H1 (cell line): ENCODE results near the gene SURF1. TPM values are rescaled to one million over a fixed set of nuclear protein-coding genes. Genes with fewer than 3 reads are reported as not detected.

ENCODE experiments used
- CTCF ChIA-PET: fragments of 300-600 bp; sonication (Branson Sonifier 250); formaldehyde crosslinking; loops from one replicate; lab custom pipeline; 2021; ENCODE audit not compliant: partially characterized antibody; lab: Charles Lee
- POLR2A ChIA-PET: fragments of 300-600 bp; sonication (Branson Sonifier 250); formaldehyde crosslinking; loops from one replicate; lab custom pipeline; 2021; ENCODE audit warnings: inconsistent platforms; ENCODE audit not compliant: partially characterized antibody; lab: Charles Lee
- DNase-seq, 2 experiments: peaks; one replicate each; pipeline versions ENCODE4 v3.0.0 to v3.0.0-alpha.2; 2010 to 2022; ENCODE audit warnings: low spot score in 2 of 2, low read depth in 1 of 2, mixed read lengths in 1 of 2
- FAIRE-seq: peaks from 2 replicates; lab custom pipeline; 2011; peaks lifted over from hg19 to GRCh38; lab: Jason Lieb, UNC
- H2AFZ ChIP-seq: 2 replicates; pipeline ENCODE4 v1.8.1; 2012; ENCODE audit warnings: low read length, inconsistent platforms
- H2AK5ac ChIP-seq: 2 replicates; pipeline ENCODE4 v1.6.1; 2013; ENCODE audit warnings: low read depth, low read length
- H2BK120ac ChIP-seq: replicated peaks from 2 replicates; pipeline ENCODE3; 2013; ENCODE audit warnings: low read depth, low read length, inconsistent platforms
- H2BK12ac ChIP-seq: 2 replicates; pipeline ENCODE4 v1.6.1; 2013; ENCODE audit warnings: low read depth, low read length
- H2BK15ac ChIP-seq: 2 replicates; pipeline ENCODE4 v1.6.1; 2013; ENCODE audit warnings: low read length
- H2BK20ac ChIP-seq: 2 replicates; pipeline ENCODE4 v1.6.1; 2013; ENCODE audit warnings: low read length
- H2BK5ac ChIP-seq: 2 replicates; pipeline ENCODE4 v1.6.1; 2013; ENCODE audit warnings: low read depth, low read length
- H3K14ac ChIP-seq: 2 replicates; pipeline ENCODE4 v1.6.1; 2013; ENCODE audit warnings: inconsistent platforms; ENCODE audit not compliant: insufficient read length
- H3K18ac ChIP-seq: 2 replicates; pipeline ENCODE4 v1.6.1; 2013; ENCODE audit warnings: low read length; ENCODE audit errors: extremely low read depth
- H3K23ac ChIP-seq: 2 replicates; pipeline ENCODE4 v1.6.1; 2013; ENCODE audit warnings: inconsistent platforms; ENCODE audit not compliant: insufficient read length
- H3K23me2 ChIP-seq: 2 replicates; pipeline ENCODE4 v1.6.1; 2013; ENCODE audit warnings: low read depth, low read length
- H3K27ac ChIP-seq: 2 replicates; pipeline ENCODE4 v1.6.1; 2011; ENCODE audit warnings: low read depth, low read length, inconsistent platforms
- H3K27me3 ChIP-seq, 4 experiments: replicated peaks in 1 of 4; 1 replicate in 1 of 4; 2 replicates in 3 of 4; pipeline versions ENCODE4 v1.6.1 to v1.8.1; 2011 to 2013; ENCODE audit warnings: low read length in 3 of 4, mild to moderate bottlenecking in 3 of 4, inconsistent platforms in 2 of 4, mixed read lengths in 2 of 4, moderate library complexity in 1 of 4; ENCODE audit not compliant: control insufficient read depth in 3 of 4, insufficient read depth in 3 of 4; ENCODE audit errors: extremely low read depth in 1 of 4
- H3K36me3 ChIP-seq, 4 experiments: 2 replicates each; pipeline versions ENCODE4 v1.6.1 to v1.8.1; 2011 to 2013; ENCODE audit warnings: mild to moderate bottlenecking in 4 of 4, low read length in 3 of 4, moderate library complexity in 2 of 4, control low read depth in 1 of 4, inconsistent platforms in 1 of 4; ENCODE audit not compliant: insufficient read depth in 4 of 4, control insufficient read depth in 2 of 4
- H3K4ac ChIP-seq: replicated peaks from 2 replicates; pipeline ENCODE3; 2013; ENCODE audit warnings: low read length, low read depth, mixed read lengths, inconsistent platforms; ENCODE audit not compliant: insufficient read length
- H3K4me1 ChIP-seq, 4 experiments: replicated peaks in 1 of 4; 1 replicate in 1 of 4; 2 replicates in 3 of 4; pipeline versions ENCODE4 v1.6.1 to v1.8.1; 2011 to 2013; ENCODE audit warnings: low read length in 3 of 4, inconsistent platforms in 2 of 4, mixed read lengths in 1 of 4; ENCODE audit not compliant: insufficient read depth in 4 of 4, control insufficient read depth in 3 of 4
- H3K4me2 ChIP-seq, 2 experiments: 2 replicates each; pipeline versions ENCODE4 v1.6.1 to v1.8.1; 2011 to 2013; ENCODE audit warnings: low read depth in 2 of 2, low read length in 2 of 2, control low read depth in 1 of 2, inconsistent platforms in 1 of 2, mild to moderate bottlenecking in 1 of 2; ENCODE audit not compliant: insufficient read depth in 1 of 2
- H3K4me3 ChIP-seq, 4 experiments: fragments of 200-600, 300-600 bp in 1 of 4; sonication (generic), shearing (Covaris generic), sonication (Bioruptor Twin) in 1 of 4; 2 replicates each; pipeline versions ENCODE4 v1.5.1 to v1.8.1; 2011 to 2016; ENCODE audit warnings: low read length in 4 of 4, low read depth in 3 of 4, control low read depth in 2 of 4, inconsistent platforms in 2 of 4, mild to moderate bottlenecking in 2 of 4, mixed read lengths in 1 of 4, moderate library complexity in 1 of 4; ENCODE audit not compliant: insufficient read depth in 2 of 4; ENCODE audit errors: extremely low read depth in 1 of 4
- H3K56ac ChIP-seq: replicated peaks from 2 replicates; pipeline ENCODE3; 2013; ENCODE audit warnings: low read depth, mild to moderate bottlenecking, mixed read lengths, low read length, inconsistent platforms; ENCODE audit not compliant: insufficient read length
- H3K79me1 ChIP-seq: 2 replicates; pipeline ENCODE4 v1.6.1; 2013; ENCODE audit warnings: low read depth, low read length, control low read depth
- H3K79me2 ChIP-seq, 2 experiments: 2 replicates each; pipeline versions ENCODE4 v1.6.1 to v1.8.1; 2012 to 2013; ENCODE audit warnings: low read length in 2 of 2, mild to moderate bottlenecking in 2 of 2, inconsistent platforms in 1 of 2; ENCODE audit not compliant: insufficient read depth in 2 of 2, control insufficient read depth in 1 of 2
- H3K9ac ChIP-seq, 4 experiments: replicated peaks in 1 of 4; 1 replicate in 1 of 4; 2 replicates in 3 of 4; pipeline versions ENCODE4 v1.6.1 to v1.8.1; 2011 to 2013; ENCODE audit warnings: low read depth in 3 of 4, low read length in 3 of 4, control low read depth in 2 of 4, mild to moderate bottlenecking in 2 of 4, moderate library complexity in 2 of 4, inconsistent platforms in 1 of 4; ENCODE audit errors: extremely low read depth in 1 of 4
- H3K9me3 ChIP-seq, 2 experiments: 2 replicates each; pipeline versions ENCODE4 v1.6.1 to v1.8.1; 2012 to 2013; ENCODE audit warnings: mild to moderate bottlenecking in 2 of 2, moderate library complexity in 2 of 2, control low read depth in 1 of 2, inconsistent platforms in 1 of 2, low read depth in 1 of 2, low read length in 1 of 2, mixed read lengths in 1 of 2; ENCODE audit not compliant: insufficient read depth in 2 of 2
- H4K20me1 ChIP-seq, 2 experiments: replicated peaks in 1 of 2; 2 replicates each; pipeline versions ENCODE3 to v1.8.1; 2011 to 2013; ENCODE audit warnings: inconsistent platforms in 2 of 2, low read length in 2 of 2, mild to moderate bottlenecking in 1 of 2; ENCODE audit not compliant: insufficient read depth in 2 of 2, control insufficient read depth in 1 of 2
- H4K5ac ChIP-seq: 2 replicates; pipeline ENCODE4 v1.6.1; 2013; ENCODE audit warnings: low read length, low read depth, mixed read lengths, inconsistent platforms; ENCODE audit not compliant: insufficient read length
- H4K8ac ChIP-seq: 2 replicates; pipeline ENCODE4 v1.8.0; 2013; ENCODE audit warnings: mild to moderate bottlenecking, moderate library complexity, low read length, inconsistent platforms; ENCODE audit not compliant: insufficient read depth; ENCODE audit errors: extremely low read depth
- H4K91ac ChIP-seq: replicated peaks from 2 replicates; pipeline ENCODE3; 2013; ENCODE audit warnings: low read length, mixed read lengths, inconsistent platforms; ENCODE audit not compliant: insufficient read length
- JUND ChIP-seq: IDR thresholded peaks from 2 replicates; pipeline ENCODE4 v1.6.1; 2011; ENCODE audit warnings: mild to moderate bottlenecking, improper control_type of control experiment, low read length
- KDM5A ChIP-seq: fragments of 200-600 bp; IDR thresholded peaks from 2 replicates; pipeline ENCODE4 v1.7.1; 2012; ENCODE audit warnings: mild to moderate bottlenecking, low read length, inconsistent platforms, mixed read lengths
- POLR2A ChIP-seq, 2 experiments: IDR thresholded peaks; 1 replicate in 1 of 2; 2 replicates in 1 of 2; pipeline ENCODE4 v1.6.1; 2011; ENCODE audit warnings: low read depth in 2 of 2, low read length in 2 of 2, mild to moderate bottlenecking in 2 of 2; ENCODE audit errors: control extremely low read depth in 1 of 2
- RAD21 ChIP-seq, 2 experiments: IDR thresholded peaks in 1 of 2; conservative IDR thresholded peaks in 1 of 2; 2 replicates each; pipeline ENCODE4 v1.6.1; 2011; ENCODE audit warnings: low read depth in 2 of 2, low read length in 2 of 2, improper control_type of control experiment in 1 of 2, inconsistent platforms in 1 of 2, mild to moderate bottlenecking in 1 of 2, moderate library complexity in 1 of 2
- RBBP5 ChIP-seq: IDR thresholded peaks from 2 replicates; pipeline ENCODE4 v1.7.1; 2012; ENCODE audit warnings: low read depth, mild to moderate bottlenecking, inconsistent platforms, low read length, moderate library complexity, borderline replicate concordance
- RFX5 ChIP-seq: IDR thresholded peaks from 2 replicates; pipeline ENCODE4 v1.6.1; 2011; ENCODE audit warnings: low read depth, low read length, improper control_type of control experiment, borderline replicate concordance
- WGBS, 2 experiments: shearing (Covaris generic) in 1 of 2; methylation state at CpG; one replicate each; pipeline versions ENCODE4 v1.1.6 to v1.1.7; 2013 to 2015; ENCODE audit warnings: low lambda C conversion rate in 2 of 2, mixed read lengths in 2 of 2, inconsistent platforms in 1 of 2, low coverage in 1 of 2, missing lambda C conversion rate in 1 of 2; ENCODE audit not compliant: insufficient replicate concordance in 2 of 2, insufficient coverage in 1 of 2, insufficient read length in 1 of 2; ENCODE audit errors: extremely low coverage in 1 of 2, missing lambda C conversion rate in 1 of 2; 5-methylcytosine and 5-hydroxymethylcytosine counted together
- polyA plus RNA-seq, 7 experiments: library from polyadenylated mRNA; depleted of rRNA in 3 of 7; stranded (reverse) in 5 of 7; unstranded in 2 of 7; fragments of >200 nt in 5 of 7; fragments of 200-250 nt in 2 of 7; gene quantifications; 1 replicate in 5 of 7; 2 replicates in 1 of 7; 4 replicates in 1 of 7; pipeline versions ENCODE4 v1.2.1 to v1.2.3, GENCODE V29; 2011 to 2013; ENCODE audit warnings: missing spikeins in 2 of 7, mixed read lengths in 2 of 7
- total RNA-seq: library from RNA; stranded (reverse); fragmentation: NEBNext Ultra II Directional; extraction: Animal tissue kit (Norgen Biotek cat#: 25700); gene quantifications from 2 replicates; pipeline ENCODE4 v1.2.1, GENCODE V29; 2021
- TF ChIP-seq, protein P1 (sequence below): IDR thresholded peaks from 2 replicates; pipeline ENCODE4 v1.6.1; 2012; ENCODE audit warnings: low read length, inconsistent platforms

SURF1 gene
- total and polyA plus RNA-seq, 2 of the 8 experiments (the other 6 are each of a cell fraction or from before 2014, with no cell fraction given) = 43.1 to 44.7 TPM

DNA sequence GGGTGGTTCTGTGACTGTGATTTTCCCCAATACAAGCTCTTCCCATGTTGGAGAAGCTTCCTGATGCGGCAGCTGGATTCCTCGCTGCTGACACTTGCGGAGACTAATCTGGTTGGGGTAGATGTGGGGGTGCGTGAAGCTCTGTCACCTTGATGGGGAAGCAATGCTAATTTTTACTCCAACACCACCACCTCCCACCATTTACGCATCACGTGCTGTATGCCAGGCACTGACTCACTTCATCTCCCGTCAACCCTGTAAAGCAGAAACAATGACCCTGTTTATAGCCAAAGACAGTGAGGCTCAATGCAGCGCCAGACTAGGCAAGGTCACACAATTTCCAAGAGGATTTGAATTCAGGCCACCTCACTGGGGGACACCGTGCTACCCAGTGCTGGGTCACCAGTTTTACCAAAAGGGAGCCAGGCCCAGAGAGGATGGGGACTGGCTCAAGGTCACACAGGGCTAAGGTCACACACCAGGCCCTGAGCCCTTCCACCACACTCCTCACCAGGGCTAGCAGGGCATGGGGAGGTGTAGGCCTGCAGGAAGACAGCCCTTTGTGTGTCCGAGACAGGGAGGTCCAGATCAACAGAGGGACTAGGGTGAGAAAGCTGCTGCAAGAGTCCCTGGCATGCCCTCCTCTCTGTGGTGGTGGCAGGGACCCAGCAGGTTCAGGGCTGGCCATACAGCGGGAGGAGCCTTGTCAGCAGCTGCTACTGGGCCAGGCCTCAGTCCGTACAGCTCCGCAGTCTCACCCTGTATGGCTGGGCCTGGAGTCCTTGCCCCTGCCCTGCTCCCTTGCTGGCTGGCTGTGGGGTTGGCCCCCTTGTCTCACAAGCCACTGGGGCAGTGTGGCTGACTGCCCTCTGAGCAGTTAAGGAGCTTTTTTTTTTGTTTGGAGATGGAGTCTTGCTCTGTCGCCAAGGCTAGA, 23.1 kb upstream of the SURF1 start:
- Histone ChIP-seq H3K27me3 (peaks cover 0 to 11% (median 6%) of the 10 kb centered on the region in 4 experiments; a peak in 5 of 7 replicates), H2AFZ (no peak overlapping the region), H3K79me2 (peaks cover 4 to 10% of the 10 kb centered on the region in 2 experiments; a peak in 3 of 4 replicates), H4K5ac (no peak overlapping the region), H2BK120ac (no peak overlapping the region), H4K91ac (no peak overlapping the region), H3K4me2 (no peak overlapping the region), H3K4ac (no peak overlapping the region), H2BK12ac (peak overlapping the region; percentile 75; the same call in 1 of the 2 replicates), H2BK20ac (no peak overlapping the region), H3K9ac (no peak overlapping the region), H2AK5ac (0 out of 2 replicates have a peak overlapping the region, but pooled peaks have one; percentile 70), H4K8ac (no peak overlapping the region), H3K27ac (no peak overlapping the region), H3K79me1 (no peaks in the 10 kb centered on the region), H2BK15ac (no peak overlapping the region), H3K23me2 (peaks cover 23% of the 10 kb centered on the region; the same call in 1 of the 2 replicates), H3K23ac (no peak overlapping the region), H3K36me3 (no peaks in the 10 kb centered on the region; a peak in 1 of 8 replicates), H3K18ac (no peak overlapping the region), H2BK5ac (no peak overlapping the region), H4K20me1 (peaks cover 0 to 17% of the 10 kb centered on the region in 2 experiments), H3K14ac (no peak overlapping the region), H3K9me3 (peaks cover 0 to 15% of the 10 kb centered on the region in 2 experiments; a peak in 3 of 4 replicates), H3K4me3 (no peak overlapping the region), H3K56ac (no peak overlapping the region), H3K4me1 (peaks cover 0 to 5% (median 0%) of the 10 kb centered on the region in 4 experiments; a peak in 1 of 7 replicates)
- ChIA-PET CTCF (interaction anchor here (0.7 to 5.4 kb wide), 10 partner anchors 10 to 108 kb away, joined by 3 to 33 read pairs (median 4); no protein-coding TSS in a partner anchor), POLR2A (interaction anchor here (0.7 to 19.9 kb wide), 6 partner anchors 12 to 26 kb away, joined by 3 to 461 read pairs (median 4); partner anchors contain the start of genes MED22, RPL7A, SURF1 and SURF2)
- no peak for FAIRE-seq
- WGBS, 2 experiments = 90% methylated on average over 14 of the region's 14 CpGs; no CpG with 5 or more reads in 1 of the 2 experiments
- no peak for DNase-seq
- TF ChIP-seq RAD21 (IDR thresholded peaks at IDR 0.05 in 1 of 2, conservative IDR thresholded peaks at IDR 0.05 in 1 of 2; ENCODE audit: low read depth in 2 of 2, low read length in 2 of 2) = no peak
- no peak for TF ChIP-seq POLR2A (IDR thresholded peaks at IDR 0.05; ENCODE audit: control extremely low read depth in 1 of 2, low read depth in 2 of 2, low read length in 2 of 2)
- TF ChIP-seq KDM5A = no peak
- TF ChIP-seq RBBP5 = no peak
- TF ChIP-seq, protein P1, sequence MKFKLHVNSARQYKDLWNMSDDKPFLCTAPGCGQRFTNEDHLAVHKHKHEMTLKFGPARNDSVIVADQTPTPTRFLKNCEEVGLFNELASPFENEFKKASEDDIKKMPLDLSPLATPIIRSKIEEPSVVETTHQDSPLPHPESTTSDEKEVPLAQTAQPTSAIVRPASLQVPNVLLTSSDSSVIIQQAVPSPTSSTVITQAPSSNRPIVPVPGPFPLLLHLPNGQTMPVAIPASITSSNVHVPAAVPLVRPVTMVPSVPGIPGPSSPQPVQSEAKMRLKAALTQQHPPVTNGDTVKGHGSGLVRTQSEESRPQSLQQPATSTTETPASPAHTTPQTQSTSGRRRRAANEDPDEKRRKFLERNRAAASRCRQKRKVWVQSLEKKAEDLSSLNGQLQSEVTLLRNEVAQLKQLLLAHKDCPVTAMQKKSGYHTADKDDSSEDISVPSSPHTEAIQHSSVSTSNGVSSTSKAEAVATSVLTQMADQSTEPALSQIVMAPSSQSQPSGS = no peak
- no peak for TF ChIP-seq JUND
- no peak for TF ChIP-seq RFX5
